ES-I3 (cell line): ENCODE data around the gene ATP8B4.

Experiments
- H3K36me3 ChIP-seq: 2 replicates; pipeline ENCODE4 v1.6.1; 2013; ENCODE audit warnings: mild to moderate bottlenecking, low read length, control low read depth, moderate library complexity; ENCODE audit not compliant: insufficient read depth
- H3K4me1 ChIP-seq: 2 replicates; pipeline ENCODE4 v1.6.1; 2013; ENCODE audit warnings: mild to moderate bottlenecking, control low read depth, low read length; ENCODE audit not compliant: insufficient read depth
- H3K9ac ChIP-seq: 2 replicates; pipeline ENCODE4 v1.6.1; 2013; ENCODE audit warnings: low read depth, mild to moderate bottlenecking, low read length, moderate library complexity
- H3K9me3 ChIP-seq: 2 replicates; pipeline ENCODE4 v1.6.1; 2013; ENCODE audit warnings: mild to moderate bottlenecking, low read length, moderate library complexity; ENCODE audit not compliant: control insufficient read depth, insufficient read depth

ATP8B4 gene

GRCh38 chr15:50055750-50056157, 63.3 kb downstream of the ATP8B4 start:
- Histone ChIP-seq H3K36me3 (no peaks in the 10 kb centered on the region), H3K9me3 (no peaks in the 10 kb centered on the region), H3K4me1 (peaks cover 7% of the 10 kb centered on the region; the same call in 1 of the 2 replicates), H3K9ac (no peak overlapping the region)

DNA sequence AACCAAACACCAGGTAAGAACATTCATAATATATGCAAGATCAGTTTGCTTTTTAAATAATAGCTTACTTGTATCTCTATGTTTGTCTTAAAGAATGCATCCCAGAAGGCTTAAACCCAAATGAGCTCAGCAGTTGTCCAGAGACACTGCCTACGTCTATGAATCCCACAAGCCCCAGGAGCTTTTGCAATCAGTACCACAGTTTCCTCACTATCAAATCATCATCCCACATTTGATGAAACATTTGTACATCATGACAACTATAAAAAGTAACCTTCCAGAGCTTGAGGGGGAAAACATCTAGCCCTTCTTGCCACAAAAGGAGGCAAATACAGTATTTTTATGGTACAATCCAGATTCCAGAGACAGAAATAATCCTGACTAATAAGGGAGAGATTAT, 63.7 kb downstream of the ATP8B4 start:
- H3K36me3 ChIP-seq: no peaks in the 10 kb centered on the region
- peaks cover 5% of the 10 kb centered on the region; the same call in 1 of the 2 replicates for H3K4me1 ChIP-seq

DNA sequence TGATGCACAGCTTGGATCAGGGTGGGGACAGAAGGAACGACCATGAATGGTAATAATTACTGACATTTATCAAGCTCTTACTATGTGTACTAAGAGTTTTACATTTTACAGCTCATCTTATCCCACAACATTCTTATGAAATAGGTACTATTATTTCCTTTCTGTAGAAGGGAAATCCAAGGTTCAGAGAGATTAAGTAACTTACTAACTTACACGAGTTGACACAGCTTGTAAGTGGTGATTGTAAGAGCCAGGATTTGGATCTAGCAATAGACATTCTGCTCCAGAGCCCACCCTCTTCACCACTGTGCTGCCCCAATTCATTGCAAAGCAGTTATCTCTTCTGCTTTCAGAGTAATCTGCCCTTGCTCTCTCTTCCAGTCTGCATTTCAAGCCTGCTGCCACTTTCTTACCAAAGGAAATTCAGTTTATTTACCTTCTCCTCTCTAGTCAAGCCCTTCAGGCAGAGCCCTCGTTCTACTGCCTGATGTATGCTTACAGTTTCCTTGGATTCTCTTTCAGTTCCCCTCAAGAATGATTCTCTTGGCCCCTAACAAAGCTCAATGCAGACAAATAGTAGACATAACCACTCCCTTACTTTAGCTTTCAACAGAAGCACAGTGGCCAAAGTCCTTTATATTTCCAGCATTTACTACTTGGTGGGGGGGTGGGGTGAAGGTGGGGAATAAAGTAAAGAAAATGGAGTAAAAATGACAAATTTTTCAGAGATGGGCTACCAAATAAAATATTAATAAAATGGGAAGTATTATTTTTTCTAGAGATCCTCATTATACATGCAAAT, 65.8 kb downstream of the ATP8B4 start:
- H3K4me1 ChIP-seq: no peaks in the 10 kb centered on the region
- no peak overlapping the region for H3K9ac ChIP-seq
- H3K36me3 ChIP-seq: no peaks in the 10 kb centered on the region

More for the DNA sequence above, 63.7 kb downstream of the ATP8B4 start:
- H3K9me3 ChIP-seq: no peaks in the 10 kb centered on the region
- no peak overlapping the region for H3K9ac ChIP-seq

DNA sequence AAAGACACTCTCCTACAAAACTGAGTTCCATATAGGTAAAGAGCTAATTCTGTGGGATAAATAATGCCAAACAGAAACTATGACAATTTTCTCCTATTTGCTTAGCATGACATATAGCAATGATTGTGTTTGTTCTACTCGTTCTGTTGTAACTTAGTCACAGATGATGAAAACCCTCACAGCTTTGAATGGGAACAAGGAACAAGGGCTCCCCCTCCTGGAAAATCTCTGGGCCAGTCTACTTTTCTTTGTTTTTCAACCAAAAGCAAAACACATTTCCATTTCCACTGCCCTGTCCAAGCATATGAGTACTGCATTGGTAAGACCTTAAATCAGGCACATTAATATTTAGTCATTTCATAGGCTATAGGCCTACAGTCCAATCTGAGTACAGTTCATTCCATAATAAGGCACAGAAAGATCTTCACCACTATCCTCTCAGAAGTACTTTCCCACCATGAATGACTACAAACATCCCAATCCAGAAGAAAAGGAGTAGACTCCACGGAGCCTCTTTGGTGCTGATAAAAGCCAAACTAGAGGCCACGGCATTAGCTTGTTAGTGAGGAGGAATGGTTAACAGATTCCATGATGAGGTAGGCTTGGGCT, 67.1 kb downstream of the ATP8B4 start:
- H3K9me3 ChIP-seq: no peaks in the 10 kb centered on the region
- no peak overlapping the region for H3K9ac ChIP-seq
- no peaks in the 10 kb centered on the region for H3K4me1 ChIP-seq
- no peaks in the 10 kb centered on the region for H3K36me3 ChIP-seq

More for the DNA sequence above, 65.8 kb downstream of the ATP8B4 start:
- no peaks in the 10 kb centered on the region for H3K9me3 ChIP-seq

DNA sequence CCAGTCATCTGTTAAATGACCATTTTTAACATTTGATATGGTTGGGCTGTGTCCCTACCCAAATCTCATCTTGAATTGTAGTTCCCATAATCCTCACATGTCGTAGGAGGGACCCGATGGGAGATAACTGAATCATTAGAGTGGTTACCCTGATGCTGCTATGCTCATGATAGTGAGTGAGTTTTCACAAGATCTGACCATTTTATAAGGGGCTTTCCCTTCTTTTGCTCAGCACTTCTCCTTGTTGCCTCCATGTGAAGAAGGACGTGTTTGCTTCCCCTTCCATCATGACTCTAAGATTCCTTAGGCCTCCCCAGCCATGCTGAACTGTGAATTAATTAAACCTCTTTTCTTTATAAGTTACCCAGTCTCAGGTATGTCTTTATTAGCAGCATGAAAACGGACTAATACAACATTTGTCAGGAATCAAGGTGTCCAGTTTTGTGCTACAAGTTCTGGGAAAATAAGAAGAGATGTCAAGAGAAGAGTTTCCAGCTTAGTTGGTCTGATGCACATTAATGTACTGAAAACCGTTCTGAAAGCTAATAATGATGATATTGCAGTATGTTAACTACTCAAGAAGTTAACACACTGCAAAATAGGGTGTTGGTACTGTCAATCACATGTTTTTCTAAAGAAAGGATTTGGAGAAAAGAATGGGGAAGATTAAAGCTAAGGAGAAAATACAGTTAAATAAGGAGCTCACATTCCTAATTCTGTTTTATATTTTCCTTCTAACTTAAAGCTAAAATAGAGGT, 67.9 kb downstream of the ATP8B4 start:
- Histone ChIP-seq H3K36me3 (no peaks in the 10 kb centered on the region), H3K4me1 (no peaks in the 10 kb centered on the region), H3K9me3 (no peaks in the 10 kb centered on the region), H3K9ac (no peak overlapping the region)

- Histone ChIP-seq H3K9ac (no peak overlapping the region), H3K4me1 (no peaks in the 10 kb centered on the region), H3K9me3 (no peaks in the 10 kb centered on the region), H3K36me3 (no peaks in the 10 kb centered on the region)
These were observed 69.2 kb downstream of the ATP8B4 start for GRCh38 chr15:50049871-50050270.

DNA sequence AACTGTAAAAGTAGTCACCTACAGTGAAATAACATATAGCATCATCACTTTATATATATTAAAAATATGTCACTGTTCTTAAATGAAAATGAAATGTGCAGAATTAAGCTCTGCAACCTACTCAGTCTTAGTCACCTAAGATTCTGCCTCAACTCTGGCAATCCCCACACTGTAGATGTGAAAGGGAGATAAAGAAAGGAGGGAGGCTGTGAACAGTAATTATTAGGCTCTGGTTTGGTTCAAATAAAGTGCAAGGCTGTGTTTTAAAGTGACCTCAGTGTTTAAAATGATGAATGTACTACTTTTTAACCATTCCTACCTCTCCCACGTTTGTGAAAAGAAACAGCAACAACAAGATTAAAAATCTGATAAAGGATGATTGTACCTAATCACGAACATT, 72.2 kb downstream of the ATP8B4 start:
- Histone ChIP-seq H3K9me3 (no peaks in the 10 kb centered on the region; the same call in 1 of the 2 replicates), H3K9ac (no peak overlapping the region), H3K4me1 (no peaks in the 10 kb centered on the region), H3K36me3 (no peaks in the 10 kb centered on the region)

- Histone ChIP-seq H3K4me1 (no peaks in the 10 kb centered on the region), H3K9me3 (no peaks in the 10 kb centered on the region; the same call in 1 of the 2 replicates), H3K9ac (no peak overlapping the region), H3K36me3 (no peaks in the 10 kb centered on the region)
These were observed 72.9 kb downstream of the ATP8B4 start for GRCh38 chr15:50046159-50046558.

DNA sequence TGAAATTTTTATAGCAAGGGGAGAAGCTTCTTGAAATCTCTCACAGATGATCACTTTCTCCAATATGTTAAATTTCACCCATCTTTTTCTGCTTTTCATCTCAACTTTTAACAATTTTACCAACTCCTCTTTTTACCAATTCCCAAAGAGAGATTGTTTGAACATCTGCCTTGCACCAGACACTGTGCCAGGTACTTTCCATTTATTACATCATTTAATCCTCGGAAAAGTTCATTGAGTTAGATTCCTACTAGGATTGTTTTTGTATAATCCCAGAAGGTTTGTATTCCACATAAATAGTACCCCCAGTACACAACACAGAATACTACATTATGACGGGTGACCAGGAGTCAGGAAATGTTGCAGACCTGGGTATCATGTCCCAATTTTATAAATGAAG, 74.1 kb downstream of the ATP8B4 start:
- H3K9me3 ChIP-seq: no peaks in the 10 kb centered on the region; the same call in 1 of the 2 replicates
- no peak overlapping the region for H3K9ac ChIP-seq
- H3K4me1 ChIP-seq: no peaks in the 10 kb centered on the region
- no peaks in the 10 kb centered on the region for H3K36me3 ChIP-seq

DNA sequence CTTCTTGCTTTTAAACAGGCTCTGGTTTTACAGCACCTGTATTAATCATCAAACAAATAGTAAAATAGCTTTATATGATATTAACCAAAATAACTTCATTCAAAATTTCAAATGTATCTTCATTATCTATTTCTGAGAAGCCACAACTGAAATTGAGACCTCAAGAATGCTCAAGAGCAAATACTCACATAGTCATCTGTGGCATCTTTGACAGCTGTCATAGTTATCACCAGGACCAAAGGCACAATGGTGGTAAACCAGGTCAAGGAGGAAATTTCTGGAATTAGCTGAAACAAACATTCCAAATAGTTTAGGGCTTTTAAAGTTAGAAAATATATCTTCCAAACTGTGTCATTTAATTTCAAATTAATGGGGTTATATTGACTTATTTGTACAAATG, 74.6 kb downstream of the ATP8B4 start:
- H3K9me3 ChIP-seq: no peaks in the 10 kb centered on the region; the same call in 1 of the 2 replicates
- H3K4me1 ChIP-seq: no peaks in the 10 kb centered on the region
- H3K9ac ChIP-seq: no peak overlapping the region

DNA sequence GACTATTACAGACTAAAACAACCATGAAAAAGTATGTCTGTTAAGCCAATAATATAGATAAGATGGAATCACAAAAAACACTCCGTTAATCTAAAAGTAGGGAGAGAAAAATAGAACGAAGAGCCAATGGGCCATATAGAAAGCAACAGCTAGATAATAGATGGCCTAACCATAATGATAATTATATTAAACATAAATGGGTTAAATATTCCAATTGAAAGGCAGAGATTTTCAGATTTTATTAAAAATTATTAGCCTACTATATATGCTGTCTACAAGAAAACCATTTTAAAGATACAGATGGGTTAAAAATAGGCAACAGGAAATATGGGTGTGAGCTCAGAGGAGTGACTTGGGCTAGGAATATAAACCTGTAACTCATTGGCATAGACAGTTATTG, 76.3 kb downstream of the ATP8B4 start:
- no peaks in the 10 kb centered on the region for H3K36me3 ChIP-seq
- H3K4me1 ChIP-seq: no peaks in the 10 kb centered on the region
- H3K9me3 ChIP-seq: no peaks in the 10 kb centered on the region; the same call in 1 of the 2 replicates
- H3K9ac ChIP-seq: no peak overlapping the region

More for the DNA sequence above, 74.6 kb downstream of the ATP8B4 start:
- no peaks in the 10 kb centered on the region for H3K36me3 ChIP-seq

GRCh38 chr15:50030456-50030855, 88.6 kb downstream of the ATP8B4 start:
- H3K9me3 ChIP-seq: no peaks in the 10 kb centered on the region
- H3K36me3 ChIP-seq: no peaks in the 10 kb centered on the region
- H3K4me1 ChIP-seq: peaks cover 4% of the 10 kb centered on the region; the same call in 1 of the 2 replicates
- H3K9ac ChIP-seq: no peak overlapping the region

- H3K9me3 ChIP-seq: no peaks in the 10 kb centered on the region
- H3K4me1 ChIP-seq: peaks cover 4% of the 10 kb centered on the region; the same call in 1 of the 2 replicates
These were observed 90.7 kb downstream of the ATP8B4 start for GRCh38 chr15:50028326-50028725.

DNA sequence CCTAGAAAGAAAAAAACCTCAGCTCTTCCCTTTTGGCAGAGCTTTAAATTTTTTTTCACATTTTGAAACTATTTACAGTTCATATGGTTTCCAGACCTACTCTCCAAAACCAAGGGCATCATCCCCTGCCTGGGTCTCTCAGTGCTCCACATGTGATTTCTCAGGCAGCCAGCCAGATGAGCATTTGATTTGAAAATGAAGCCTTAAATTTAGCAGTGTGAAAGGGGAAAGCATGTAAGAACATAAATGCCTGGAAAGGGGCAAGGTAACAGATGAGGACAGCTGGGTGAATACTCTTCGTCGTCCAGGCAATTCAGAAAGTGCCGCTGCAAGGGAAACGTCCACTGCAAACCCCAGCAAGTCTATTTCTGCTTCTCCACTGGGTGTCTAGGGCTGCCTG, 94.8 kb downstream of the ATP8B4 start:
- Histone ChIP-seq H3K9ac (no peak overlapping the region), H3K4me1 (peaks cover 4% of the 10 kb centered on the region; the same call in 1 of the 2 replicates), H3K9me3 (no peaks in the 10 kb centered on the region), H3K36me3 (no peaks in the 10 kb centered on the region)

More at GRCh38 chr15:50028326-50028725, 90.7 kb downstream of the ATP8B4 start:
- Histone ChIP-seq H3K36me3 (no peaks in the 10 kb centered on the region), H3K9ac (no peak overlapping the region)
